ENCODE measurements around the gene STOML2.
A peak's percentile ranks its signal among the peaks of the same experiment; 100 is the strongest.

Gene STOML2

DNA sequence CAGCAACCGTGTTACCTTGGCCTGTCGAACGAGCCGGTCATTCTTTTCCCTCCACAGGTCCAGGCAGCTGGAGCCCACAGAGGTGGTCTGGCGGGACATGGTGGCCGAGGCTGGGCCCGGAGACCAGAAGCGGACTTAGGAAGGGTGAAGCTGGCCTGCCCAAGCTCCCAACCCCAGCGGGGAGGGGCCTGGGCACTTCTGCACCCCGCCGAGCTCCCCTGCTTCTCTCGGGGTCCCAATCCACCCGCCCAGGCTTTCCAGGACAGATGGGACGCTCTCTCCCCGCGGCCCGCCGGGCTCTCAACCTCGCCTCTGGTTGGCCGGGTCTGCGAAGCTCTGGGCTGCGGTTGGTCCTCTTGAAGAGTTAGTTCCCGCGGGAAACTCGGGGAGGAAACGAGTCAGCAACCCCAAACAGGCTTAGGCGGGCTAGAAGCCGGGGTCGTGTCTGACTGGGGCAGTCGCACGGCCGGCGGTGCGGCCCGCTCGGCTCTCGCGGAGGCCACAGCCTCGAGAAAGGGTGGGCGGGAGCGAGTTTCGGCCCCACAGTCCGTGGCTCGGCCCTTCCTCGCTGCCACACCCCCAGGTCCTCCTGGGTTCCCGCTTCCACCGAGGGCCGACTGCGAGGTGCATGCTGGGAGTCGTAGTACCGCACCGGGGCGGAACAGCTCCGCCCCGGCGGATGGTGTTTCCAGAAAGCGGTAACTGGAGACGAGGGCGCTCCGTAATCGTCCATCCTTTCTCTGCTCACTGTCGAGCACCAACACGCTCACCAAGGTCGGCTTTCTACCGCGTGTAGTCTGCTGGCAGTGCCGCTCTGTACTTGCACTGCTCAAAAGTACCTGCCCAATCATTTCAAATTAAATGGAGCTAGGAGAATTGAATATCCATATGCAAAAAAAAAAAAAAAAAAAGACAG is 23.2 kb downstream of the STOML2 start, which contains the start of gene FANCG (continued):
- TF ChIP-seq ZNF335 (tag by site-specific recombination; conservative IDR thresholded peaks at IDR 0.05) (peak; percentile 77), SALL2 (tag by site-specific recombination; IDR thresholded peaks at IDR 0.05; ENCODE audit: borderline replicate concordance) (no peak), ZNF514 (tag by site-specific recombination; IDR thresholded peaks at IDR 0.05) (no peak), ZNF785 (tag by site-specific recombination; IDR thresholded peaks at IDR 0.05) (no peak), HOXD13 (CRISPR knock-in tag; IDR thresholded peaks at IDR 0.05; ENCODE audit: borderline replicate concordance) (no peak), ZNF473 (tag by site-specific recombination; IDR thresholded peaks at IDR 0.05) (no peak), ZBTB20 (tag by site-specific recombination; IDR thresholded peaks at IDR 0.05) (peak; percentile 99), ZNF792 (tag by site-specific recombination; IDR thresholded peaks at IDR 0.05) (no peak), GLIS2 (tag by site-specific recombination; IDR thresholded peaks at IDR 0.05) (peak; percentile 61), ZNF529 (tag by site-specific recombination; IDR thresholded peaks at IDR 0.05; ENCODE audit: insufficient replicate concordance) (no peak), ZNF292 (tag by site-specific recombination; IDR thresholded peaks at IDR 0.05; ENCODE audit: borderline replicate concordance, low read depth) (no peak), KLF7 (tag by site-specific recombination; IDR thresholded peaks at IDR 0.05; ENCODE audit: borderline replicate concordance) (peak; percentile 49; the same call in 1 of the 2 replicates), ZFP69B (tag by site-specific recombination; IDR thresholded peaks at IDR 0.05) (0 out of 2 replicates have a peak, but pooled peaks have one; percentile 26), ZNF629 (tag by site-specific recombination; IDR thresholded peaks at IDR 0.05) (peak; percentile 57; the same call in 1 of the 2 replicates), ZNF311 (tag by site-specific recombination; IDR thresholded peaks at IDR 0.05; ENCODE audit: borderline replicate concordance) (no peak), ZNF501 (tag by site-specific recombination; IDR thresholded peaks at IDR 0.05) (no peak; the same call in 1 of the 2 replicates), ZNF174 (tag by site-specific recombination; IDR thresholded peaks at IDR 0.05) (no peak), ZNF214 (tag by site-specific recombination; IDR thresholded peaks at IDR 0.05; ENCODE audit: borderline replicate concordance) (no peak), ZNF354C (tag by site-specific recombination; IDR thresholded peaks at IDR 0.05; ENCODE audit: borderline replicate concordance, low read depth) (no peak), ZNF830 (tag by site-specific recombination; IDR thresholded peaks at IDR 0.05; ENCODE audit: low read depth) (no peak), PRDM1 (tag by site-specific recombination; IDR thresholded peaks at IDR 0.05) (peak; percentile 90), ZBTB7A (tag by site-specific recombination; IDR thresholded peaks at IDR 0.05; ENCODE audit: low read depth) (no peak), ZNF426 (tag by site-specific recombination; IDR thresholded peaks at IDR 0.05) (no peak), ZNF155 (tag by site-specific recombination; IDR thresholded peaks at IDR 0.05) (no peak), ZNF555 (tag by site-specific recombination; conservative IDR thresholded peaks at IDR 0.05) (no peak), BCL11A (tag by site-specific recombination; IDR thresholded peaks at IDR 0.05; ENCODE audit: low read depth) (no peak), SP2 (tag by site-specific recombination; IDR thresholded peaks at IDR 0.05) (peak; percentile 89), ZNF510 (tag by site-specific recombination; IDR thresholded peaks at IDR 0.05; ENCODE audit: insufficient replicate concordance) (no peak), KLF8 (tag by site-specific recombination; IDR thresholded peaks at IDR 0.05) (peak; percentile 85), ZNF48 (tag by site-specific recombination; IDR thresholded peaks at IDR 0.05) (no peak), ZXDB (tag by site-specific recombination; IDR thresholded peaks at IDR 0.05) (peak; percentile 86), ZNF121 (tag by site-specific recombination; IDR thresholded peaks at IDR 0.05) (peak; percentile 91)
- TF ChIP-seq, protein P1, sequence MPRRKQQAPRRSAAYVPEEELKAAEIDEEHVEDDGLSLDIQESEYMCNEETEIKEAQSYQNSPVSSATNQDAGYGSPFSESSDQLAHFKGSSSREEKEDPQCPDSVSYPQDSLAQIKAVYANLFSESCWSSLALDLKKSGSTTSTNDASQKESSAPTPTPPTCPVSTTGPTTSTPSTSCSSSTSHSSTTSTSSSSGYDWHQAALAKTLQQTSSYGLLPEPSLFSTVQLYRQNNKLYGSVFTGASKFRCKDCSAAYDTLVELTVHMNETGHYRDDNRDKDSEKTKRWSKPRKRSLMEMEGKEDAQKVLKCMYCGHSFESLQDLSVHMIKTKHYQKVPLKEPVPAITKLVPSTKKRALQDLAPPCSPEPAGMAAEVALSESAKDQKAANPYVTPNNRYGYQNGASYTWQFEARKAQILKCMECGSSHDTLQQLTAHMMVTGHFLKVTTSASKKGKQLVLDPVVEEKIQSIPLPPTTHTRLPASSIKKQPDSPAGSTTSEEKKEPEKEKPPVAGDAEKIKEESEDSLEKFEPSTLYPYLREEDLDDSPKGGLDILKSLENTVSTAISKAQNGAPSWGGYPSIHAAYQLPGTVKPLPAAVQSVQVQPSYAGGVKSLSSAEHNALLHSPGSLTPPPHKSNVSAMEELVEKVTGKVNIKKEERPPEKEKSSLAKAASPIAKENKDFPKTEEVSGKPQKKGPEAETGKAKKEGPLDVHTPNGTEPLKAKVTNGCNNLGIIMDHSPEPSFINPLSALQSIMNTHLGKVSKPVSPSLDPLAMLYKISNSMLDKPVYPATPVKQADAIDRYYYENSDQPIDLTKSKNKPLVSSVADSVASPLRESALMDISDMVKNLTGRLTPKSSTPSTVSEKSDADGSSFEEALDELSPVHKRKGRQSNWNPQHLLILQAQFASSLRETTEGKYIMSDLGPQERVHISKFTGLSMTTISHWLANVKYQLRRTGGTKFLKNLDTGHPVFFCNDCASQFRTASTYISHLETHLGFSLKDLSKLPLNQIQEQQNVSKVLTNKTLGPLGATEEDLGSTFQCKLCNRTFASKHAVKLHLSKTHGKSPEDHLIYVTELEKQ (tag by site-specific recombination; IDR thresholded peaks at IDR 0.05; ENCODE audit: borderline replicate concordance), result no peak
- TF ChIP-seq, protein P2, sequence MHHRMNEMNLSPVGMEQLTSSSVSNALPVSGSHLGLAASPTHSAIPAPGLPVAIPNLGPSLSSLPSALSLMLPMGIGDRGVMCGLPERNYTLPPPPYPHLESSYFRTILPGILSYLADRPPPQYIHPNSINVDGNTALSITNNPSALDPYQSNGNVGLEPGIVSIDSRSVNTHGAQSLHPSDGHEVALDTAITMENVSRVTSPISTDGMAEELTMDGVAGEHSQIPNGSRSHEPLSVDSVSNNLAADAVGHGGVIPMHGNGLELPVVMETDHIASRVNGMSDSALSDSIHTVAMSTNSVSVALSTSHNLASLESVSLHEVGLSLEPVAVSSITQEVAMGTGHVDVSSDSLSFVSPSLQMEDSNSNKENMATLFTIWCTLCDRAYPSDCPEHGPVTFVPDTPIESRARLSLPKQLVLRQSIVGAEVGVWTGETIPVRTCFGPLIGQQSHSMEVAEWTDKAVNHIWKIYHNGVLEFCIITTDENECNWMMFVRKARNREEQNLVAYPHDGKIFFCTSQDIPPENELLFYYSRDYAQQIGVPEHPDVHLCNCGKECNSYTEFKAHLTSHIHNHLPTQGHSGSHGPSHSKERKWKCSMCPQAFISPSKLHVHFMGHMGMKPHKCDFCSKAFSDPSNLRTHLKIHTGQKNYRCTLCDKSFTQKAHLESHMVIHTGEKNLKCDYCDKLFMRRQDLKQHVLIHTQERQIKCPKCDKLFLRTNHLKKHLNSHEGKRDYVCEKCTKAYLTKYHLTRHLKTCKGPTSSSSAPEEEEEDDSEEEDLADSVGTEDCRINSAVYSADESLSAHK (tag by site-specific recombination; IDR thresholded peaks at IDR 0.05), result no peak
- TF ChIP-seq, protein P3, sequence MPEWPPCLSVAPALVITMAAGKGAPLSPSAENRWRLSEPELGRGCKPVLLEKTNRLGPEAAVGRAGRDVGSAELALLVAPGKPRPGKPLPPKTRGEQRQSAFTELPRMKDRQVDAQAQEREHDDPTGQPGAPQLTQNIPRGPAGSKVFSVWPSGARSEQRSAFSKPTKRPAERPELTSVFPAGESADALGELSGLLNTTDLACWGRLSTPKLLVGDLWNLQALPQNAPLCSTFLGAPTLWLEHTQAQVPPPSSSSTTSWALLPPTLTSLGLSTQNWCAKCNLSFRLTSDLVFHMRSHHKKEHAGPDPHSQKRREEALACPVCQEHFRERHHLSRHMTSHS (tag by site-specific recombination; IDR thresholded peaks at IDR 0.05), result no peak
